ENCODE data around the gene TRAPPC14. TPM values are rescaled to one million over a fixed set of nuclear protein-coding genes. Genes with fewer than 3 reads are reported as not detected.

Gene TRAPPC14
- total and polyA plus RNA-seq, 4 donors: 2.8 to 9.7 (median 5.2) TPM

DNA sequence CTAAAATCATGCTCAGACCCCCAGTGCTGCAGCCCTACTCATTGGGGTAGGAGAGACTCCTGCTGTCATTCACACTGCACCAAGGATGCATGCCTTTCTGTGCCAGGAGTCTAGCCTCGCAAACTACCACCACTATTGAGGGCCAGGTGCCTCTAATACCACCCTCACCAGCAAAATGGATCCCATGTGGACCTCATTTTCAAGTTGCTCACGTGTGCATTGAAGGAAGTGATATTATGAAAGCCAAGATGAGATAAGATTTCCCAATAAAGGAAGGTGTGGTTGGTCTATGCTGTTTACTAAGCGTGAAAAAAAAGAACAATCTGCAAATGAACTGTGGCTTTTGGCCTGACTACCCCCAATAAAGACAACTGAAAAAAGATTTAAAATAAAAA lies 17.0 kb downstream of the TRAPPC14 start:
- H3K27ac ChIP-seq (ENCODE audit: low read depth in 1 of 2, low read length in 2 of 2): no peak overlapping the region
- H3K9me3 ChIP-seq (ENCODE audit: control insufficient read depth in 4 of 4, low read length in 3 of 4): no peaks in the 10 kb centered on the region
- no peak for DNase-seq (ENCODE audit: low spot score)
- peaks cover 0 to 2% (median 0%) of the 10 kb centered on the region in 4 donors for H3K4me1 ChIP-seq (ENCODE audit: control insufficient read depth in 4 of 4, insufficient read depth in 4 of 4, low read length in 3 of 4)
- no peaks in the 10 kb centered on the region for H3K27me3 ChIP-seq (ENCODE audit: control insufficient read depth in 4 of 4, insufficient read depth in 4 of 4, low read length in 3 of 4)
- H3K9ac ChIP-seq (ENCODE audit: low read depth in 1 of 2, low read length in 2 of 2): no peak overlapping the region
- 58% methylated on average over 3 of the region's 3 CpGs for WGBS
- TF ChIP-seq HNF4A (conservative IDR thresholded peaks at IDR 0.05): no peak
- H3K36me3 ChIP-seq (ENCODE audit: control insufficient read depth in 4 of 4, insufficient read depth in 3 of 4, low read depth in 1 of 4, low read length in 3 of 4): no peaks in the 10 kb centered on the region
- no peak overlapping the region for H3K4me3 ChIP-seq (ENCODE audit: low read depth in 1 of 3, low read length in 3 of 3)

DNA sequence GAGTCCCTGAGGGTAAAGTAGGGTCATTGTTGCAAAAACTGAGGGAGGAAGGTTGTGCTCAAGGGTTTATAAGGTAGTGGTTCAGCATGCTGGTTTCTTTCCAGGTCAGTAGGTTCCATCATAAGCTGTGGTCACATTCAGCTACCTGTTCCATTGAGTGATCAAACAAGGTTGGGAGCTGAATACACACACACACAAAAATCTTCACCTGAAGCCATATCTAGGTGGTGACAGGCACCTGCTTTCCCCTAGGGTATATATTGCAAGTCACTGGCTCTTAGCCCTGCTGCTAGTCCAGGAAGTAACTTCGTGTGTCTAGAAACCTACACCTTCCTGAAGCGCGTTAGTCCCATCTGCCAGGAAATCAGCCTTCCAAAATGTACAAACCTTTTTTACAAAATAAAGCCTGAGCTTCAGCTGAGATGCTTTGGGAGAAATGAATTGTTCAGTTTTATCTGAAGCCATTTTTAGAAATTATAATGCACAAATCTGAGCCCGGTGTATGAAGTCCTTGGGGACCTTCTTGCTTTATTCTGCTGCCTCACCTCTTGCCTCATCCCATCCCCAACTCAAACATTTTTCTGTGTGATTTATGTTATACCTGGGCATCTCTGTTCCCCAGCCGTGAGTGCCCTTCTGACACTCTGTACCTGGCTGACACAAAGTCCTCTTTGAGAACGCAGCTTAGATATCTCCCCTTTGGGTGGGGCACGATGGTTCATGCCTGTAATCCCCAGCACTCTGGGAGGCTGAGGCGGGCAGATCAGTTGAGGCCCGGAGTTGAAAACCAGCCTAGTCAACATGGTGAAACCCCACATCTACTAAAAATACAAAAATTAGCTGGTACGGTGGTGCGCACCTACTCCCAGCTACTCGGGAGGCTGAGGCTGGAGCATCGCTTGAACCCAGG lies 20.4 kb downstream of the TRAPPC14 start:
- H3K27me3 ChIP-seq (ENCODE audit: control insufficient read depth in 4 of 4, insufficient read depth in 4 of 4, low read length in 3 of 4): no peaks in the 10 kb centered on the region
- no peak for TF ChIP-seq JUND (IDR thresholded peaks at IDR 0.05)
- no peak for TF ChIP-seq NR2F2 (IDR thresholded peaks at IDR 0.05)
- TF ChIP-seq FOXA2 (IDR thresholded peaks at IDR 0.05): no peak
- no peak for TF ChIP-seq HNF4G (IDR thresholded peaks at IDR 0.05)
- TF ChIP-seq, protein P1, sequence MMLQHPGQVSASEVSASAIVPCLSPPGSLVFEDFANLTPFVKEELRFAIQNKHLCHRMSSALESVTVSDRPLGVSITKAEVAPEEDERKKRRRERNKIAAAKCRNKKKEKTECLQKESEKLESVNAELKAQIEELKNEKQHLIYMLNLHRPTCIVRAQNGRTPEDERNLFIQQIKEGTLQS (IDR thresholded peaks at IDR 0.05): no peak
- TF ChIP-seq SP1 (IDR thresholded peaks at IDR 0.05): no peak
- TF ChIP-seq FOXA1 (IDR thresholded peaks at IDR 0.05): no peak
- no peak for TF ChIP-seq EGR1 (IDR thresholded peaks at IDR 0.05; ENCODE audit: low read depth in 2 of 2)
- no peak for TF ChIP-seq RAD21 (IDR thresholded peaks at IDR 0.05)
- no peak for TF ChIP-seq GABPA (IDR thresholded peaks at IDR 0.05 in 1 of 2, conservative IDR thresholded peaks at IDR 0.05 in 1 of 2)
- TF ChIP-seq, protein P2, sequence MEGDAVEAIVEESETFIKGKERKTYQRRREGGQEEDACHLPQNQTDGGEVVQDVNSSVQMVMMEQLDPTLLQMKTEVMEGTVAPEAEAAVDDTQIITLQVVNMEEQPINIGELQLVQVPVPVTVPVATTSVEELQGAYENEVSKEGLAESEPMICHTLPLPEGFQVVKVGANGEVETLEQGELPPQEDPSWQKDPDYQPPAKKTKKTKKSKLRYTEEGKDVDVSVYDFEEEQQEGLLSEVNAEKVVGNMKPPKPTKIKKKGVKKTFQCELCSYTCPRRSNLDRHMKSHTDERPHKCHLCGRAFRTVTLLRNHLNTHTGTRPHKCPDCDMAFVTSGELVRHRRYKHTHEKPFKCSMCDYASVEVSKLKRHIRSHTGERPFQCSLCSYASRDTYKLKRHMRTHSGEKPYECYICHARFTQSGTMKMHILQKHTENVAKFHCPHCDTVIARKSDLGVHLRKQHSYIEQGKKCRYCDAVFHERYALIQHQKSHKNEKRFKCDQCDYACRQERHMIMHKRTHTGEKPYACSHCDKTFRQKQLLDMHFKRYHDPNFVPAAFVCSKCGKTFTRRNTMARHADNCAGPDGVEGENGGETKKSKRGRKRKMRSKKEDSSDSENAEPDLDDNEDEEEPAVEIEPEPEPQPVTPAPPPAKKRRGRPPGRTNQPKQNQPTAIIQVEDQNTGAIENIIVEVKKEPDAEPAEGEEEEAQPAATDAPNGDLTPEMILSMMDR (IDR thresholded peaks at IDR 0.05; ENCODE audit: low read depth, low read length, missing input control): no peak
- no peak for TF ChIP-seq YY1 (IDR thresholded peaks at IDR 0.05)
- no peak for TF ChIP-seq RXRA (IDR thresholded peaks at IDR 0.05)
- TF ChIP-seq REST (IDR thresholded peaks at IDR 0.05): no peak
- no peak for TF ChIP-seq HNF4A (conservative IDR thresholded peaks at IDR 0.05)
- TF ChIP-seq ZBTB33 (IDR thresholded peaks at IDR 0.05): no peak
- no peak for TF ChIP-seq TAF1 (conservative IDR thresholded peaks at IDR 0.05)
- no peak for TF ChIP-seq MAX (IDR thresholded peaks at IDR 0.05)
- H3K9ac ChIP-seq (ENCODE audit: low read depth in 1 of 2, low read length in 2 of 2): no peak overlapping the region
- no peaks in the 10 kb centered on the region for H3K36me3 ChIP-seq (ENCODE audit: control insufficient read depth in 4 of 4, insufficient read depth in 3 of 4, low read depth in 1 of 4, low read length in 3 of 4)
- H3K4me3 ChIP-seq (ENCODE audit: low read depth in 1 of 3, low read length in 3 of 3): no peak overlapping the region
- 83% methylated on average over 13 of the region's 13 CpGs for WGBS
- no peaks in the 10 kb centered on the region for H3K9me3 ChIP-seq (ENCODE audit: control insufficient read depth in 4 of 4, low read length in 3 of 4)
- peaks cover 0 to 2% (median 0%) of the 10 kb centered on the region in 4 donors for H3K4me1 ChIP-seq (ENCODE audit: control insufficient read depth in 4 of 4, insufficient read depth in 4 of 4, low read length in 3 of 4)
- no peak for DNase-seq (ENCODE audit: low spot score)
- H3K27ac ChIP-seq (ENCODE audit: low read depth in 1 of 2, low read length in 2 of 2): no peak overlapping the region

Data from liver (tissue), 9 donors.